ENCODE data around the gene FCHSD2.

DNA sequence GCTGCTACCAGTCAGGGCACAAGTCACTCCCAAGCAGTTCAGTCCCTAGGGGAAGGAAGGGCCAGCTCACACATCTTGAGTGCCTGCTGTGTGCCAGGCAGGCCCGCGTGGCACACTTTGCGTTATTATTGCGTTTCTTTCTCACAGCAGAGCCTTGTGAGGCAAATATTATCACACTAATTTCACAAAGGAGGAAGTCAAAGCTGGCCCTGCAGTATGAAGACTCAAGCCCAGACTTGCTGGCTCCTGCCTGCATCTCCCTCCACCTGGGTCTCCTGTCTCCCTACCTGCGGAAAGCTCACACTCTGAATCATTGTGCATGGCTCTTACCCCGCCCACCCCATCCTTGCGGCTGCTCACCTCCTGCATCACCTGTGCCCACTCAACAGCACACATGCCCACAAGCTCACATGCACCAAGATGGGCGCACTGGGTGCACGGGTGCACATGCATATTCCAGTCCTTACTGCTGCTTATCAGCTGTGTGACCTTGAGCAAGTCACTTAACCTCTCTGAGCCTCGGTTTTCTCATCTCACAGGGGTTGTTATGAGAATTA is 44.3 kb upstream of the FCHSD2 start:
- no peak for TF ChIP-seq POLR2AphosphoS5 (IDR thresholded peaks at IDR 0.05; ENCODE audit: low read depth, low read length)
- no peak for TF ChIP-seq TAF1 (IDR thresholded peaks at IDR 0.05; ENCODE audit: borderline replicate concordance, low read depth, low read length)

Data from GM12892 (cell line).